Neuronal stem cell (in vitro differentiated cells): ENCODE measurements around the gene AEN.

Experiments
- DNase-seq: peaks from one replicate; pipeline ENCODE4 v3.0.0-alpha.2; 2013; ENCODE audit warnings: low spot score
- H2AFZ ChIP-seq: one replicate; pipeline ENCODE4 v1.6.1; 2013; ENCODE audit warnings: mild to moderate bottlenecking, low read length, inconsistent platforms
- H2AK5ac ChIP-seq: 2 replicates; pipeline ENCODE4 v1.6.1; 2013; ENCODE audit warnings: low read depth, mild to moderate bottlenecking, inconsistent platforms, low read length, moderate library complexity, mixed read lengths
- H2BK120ac ChIP-seq: 2 replicates; pipeline ENCODE4 v1.6.1; 2013; ENCODE audit warnings: low read depth, mild to moderate bottlenecking, inconsistent platforms, low read length, moderate library complexity, mixed read lengths
- H2BK12ac ChIP-seq: one replicate; pipeline ENCODE4 v1.6.1; 2013; ENCODE audit warnings: low read length, inconsistent platforms
- H2BK15ac ChIP-seq: 2 replicates; pipeline ENCODE4 v1.6.1; 2013; ENCODE audit warnings: mild to moderate bottlenecking, low read length, inconsistent platforms, mixed read lengths
- H2BK5ac ChIP-seq: one replicate; pipeline ENCODE4 v1.6.1; 2013; ENCODE audit warnings: inconsistent platforms, mild to moderate bottlenecking, low read length, moderate library complexity
- H3K14ac ChIP-seq: one replicate; pipeline ENCODE4 v1.6.1; 2013; ENCODE audit warnings: low read length, inconsistent platforms
- H3K18ac ChIP-seq: 2 replicates; pipeline ENCODE4 v1.6.1; 2013; ENCODE audit warnings: low read length, inconsistent platforms
- H3K23ac ChIP-seq: 2 replicates; pipeline ENCODE4 v1.6.1; 2013; ENCODE audit warnings: low read depth, mild to moderate bottlenecking, mixed read lengths, low read length, inconsistent platforms; ENCODE audit not compliant: poor library complexity
- H3K27ac ChIP-seq: replicated peaks from 3 replicates; pipeline ENCODE4 v1.5.1; 2013; ENCODE audit warnings: low read length, inconsistent platforms
- H3K27me3 ChIP-seq, 3 experiments: 2 replicates each; pipeline ENCODE4 v1.6.1; 2013; ENCODE audit warnings: low read length in 3 of 3, mild to moderate bottlenecking in 2 of 3, inconsistent platforms in 1 of 3, low read depth in 1 of 3, mixed read lengths in 1 of 3, moderate library complexity in 1 of 3; ENCODE audit not compliant: control insufficient read depth in 3 of 3, insufficient read depth in 3 of 3
- H3K36me3 ChIP-seq, 2 donors: replicated peaks in 1 of 2; 2 replicates each; pipeline ENCODE4 v1.6.1; 2013; ENCODE audit warnings: low read length in 2 of 2; ENCODE audit not compliant: control insufficient read depth in 2 of 2, insufficient read depth in 2 of 2
- H3K4ac ChIP-seq: 2 replicates; pipeline ENCODE4 v1.6.1; 2013; ENCODE audit warnings: inconsistent platforms, mild to moderate bottlenecking, low read length, moderate library complexity
- H3K4me1 ChIP-seq, 2 donors: 1 replicate in 1 of 2; 2 replicates in 1 of 2; pipeline ENCODE4 v1.6.1; 2013; ENCODE audit warnings: low read length in 2 of 2, low read depth in 1 of 2; ENCODE audit not compliant: control insufficient read depth in 2 of 2, insufficient read depth in 1 of 2
- H3K4me2 ChIP-seq: one replicate; pipeline ENCODE4 v1.6.1; 2013; ENCODE audit warnings: mild to moderate bottlenecking, low read length, inconsistent platforms; ENCODE audit not compliant: insufficient read depth, poor library complexity, severe bottlenecking
- H3K4me3 ChIP-seq, 2 donors: 2 replicates each; pipeline ENCODE4 v1.5.1; 2013; ENCODE audit warnings: low read length in 2 of 2, mild to moderate bottlenecking in 2 of 2, inconsistent platforms in 1 of 2, moderate library complexity in 1 of 2
- H3K79me1 ChIP-seq: one replicate; pipeline ENCODE4 v1.6.1; 2013; ENCODE audit warnings: low read depth, mild to moderate bottlenecking, inconsistent platforms, low read length, moderate library complexity
- H3K9ac ChIP-seq: one replicate; pipeline ENCODE4 v1.6.1; 2013; ENCODE audit warnings: mild to moderate bottlenecking, low read depth, low read length, inconsistent platforms; ENCODE audit not compliant: poor library complexity
- H3K9me3 ChIP-seq, 2 donors: replicated peaks in 1 of 2; 2 replicates each; pipeline versions ENCODE3 to v1.6.1; 2013; ENCODE audit warnings: low read length in 2 of 2, mild to moderate bottlenecking in 2 of 2, inconsistent platforms in 1 of 2, low read depth in 1 of 2, mixed read lengths in 1 of 2, moderate library complexity in 1 of 2; ENCODE audit not compliant: control insufficient read depth in 2 of 2, insufficient read depth in 1 of 2
- H4K8ac ChIP-seq: one replicate; pipeline ENCODE4 v1.6.1; 2013; ENCODE audit warnings: low read depth, mild to moderate bottlenecking, inconsistent platforms, low read length, moderate library complexity
- H4K91ac ChIP-seq: one replicate; pipeline ENCODE4 v1.6.1; 2013; ENCODE audit warnings: low read length, low read depth, mild to moderate bottlenecking, inconsistent platforms; ENCODE audit not compliant: poor library complexity
- WGBS, 2 donors: extraction: QIAGEN DNeasy Blood & Tissue Kit; methylation state at CpG; one replicate each; pipeline ENCODE4 v1.1.7; 2013; ENCODE audit warnings: missing lambda C conversion rate in 2 of 2, mixed read lengths in 1 of 2; ENCODE audit not compliant: insufficient read length in 2 of 2, insufficient replicate concordance in 1 of 2; ENCODE audit errors: extremely low coverage in 2 of 2; 5-methylcytosine and 5-hydroxymethylcytosine counted together

AEN gene

DNA sequence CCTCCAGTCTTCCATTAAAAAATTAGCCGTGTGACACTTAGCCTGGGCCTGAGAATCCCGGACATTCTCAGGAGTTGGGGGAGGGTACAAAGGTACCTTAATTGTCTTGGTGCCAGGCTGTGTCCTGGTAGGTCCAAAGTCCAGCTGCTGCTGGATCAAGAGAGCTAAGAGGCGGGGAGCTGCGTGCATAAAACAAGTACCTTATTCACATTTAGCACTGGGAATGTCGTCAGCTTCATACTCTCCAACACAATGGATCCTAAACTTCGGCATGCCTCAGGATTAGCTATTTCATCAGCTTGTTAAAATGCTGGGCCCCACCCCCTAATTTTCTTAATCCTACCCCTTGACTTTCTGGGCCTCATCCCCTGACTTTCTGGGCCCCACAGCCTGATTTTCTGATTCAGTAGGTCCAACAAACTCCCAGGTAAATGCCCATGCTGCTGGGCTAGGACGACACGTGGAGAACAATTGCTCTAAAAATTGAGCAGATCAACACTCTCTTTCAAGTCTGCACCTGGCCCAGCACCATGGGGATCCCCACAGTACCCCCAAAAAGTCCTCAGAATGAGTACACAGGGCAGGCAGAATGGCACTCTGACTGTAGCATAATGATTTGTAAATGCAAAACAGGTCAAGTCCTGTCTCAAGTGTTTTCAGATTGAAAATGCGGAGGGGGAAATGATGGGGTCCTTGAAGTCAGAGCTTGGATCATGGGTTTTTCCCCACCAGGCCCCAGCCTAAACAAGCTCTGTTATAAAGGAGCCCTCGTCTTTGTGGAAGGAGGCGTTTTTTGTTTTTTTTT lies 5.6 kb upstream of the AEN start:
- Histone ChIP-seq H3K9ac (no peak overlapping the region), H3K18ac (no peak overlapping the region), H3K14ac (no peak overlapping the region), H2BK15ac (no peak overlapping the region), H2AK5ac (no peak overlapping the region), H3K4me3 (no peak overlapping the region), H3K4ac (no peak overlapping the region), H2AFZ (peak overlapping the region; percentile 83), H4K91ac (no peak overlapping the region), H4K8ac (no peak overlapping the region), H3K9me3 (no peaks in the 10 kb centered on the region), H2BK12ac (no peak overlapping the region), H3K27ac (peak overlapping the region; percentile 24), H2BK5ac (no peak overlapping the region), H2BK120ac (no peak overlapping the region), H3K23ac (no peak overlapping the region), H3K4me2 (no peak overlapping the region), H3K27me3 (peaks cover 0 to 5% (median 0%) of the 10 kb centered on the region in 3 experiments), H3K79me1 (no peaks in the 10 kb centered on the region), H3K4me1 (peaks cover 6 to 21% of the 10 kb centered on the region in 2 donors), H3K36me3 (no peaks in the 10 kb centered on the region)
- no peak for DNase-seq
- WGBS, 2 donors = no CpG with 5 or more reads among the region's 11 CpGs

DNA sequence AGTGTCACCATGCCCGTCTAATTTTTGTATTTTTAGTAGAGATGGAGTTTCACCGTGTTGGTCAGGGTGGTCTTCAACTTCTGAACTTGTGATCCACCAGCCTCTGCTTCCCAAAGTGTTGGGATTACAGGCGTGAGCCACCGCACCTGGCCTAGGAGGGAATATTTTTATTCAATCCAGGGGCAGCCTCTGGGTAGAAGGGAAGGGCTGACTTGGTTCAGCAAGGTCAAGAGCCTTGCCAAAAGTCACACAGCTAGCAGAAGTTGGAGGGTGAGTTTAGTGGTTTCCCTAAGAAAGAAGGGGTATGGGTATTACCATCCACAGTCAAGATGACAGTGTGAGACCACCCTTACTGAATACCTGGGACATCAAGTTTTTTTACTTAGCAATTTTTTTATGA lies 4.9 kb upstream of the AEN start:
- Histone ChIP-seq H3K27me3 (no peaks in the 10 kb centered on the region), H3K23ac (no peak overlapping the region), H3K14ac (no peak overlapping the region), H3K18ac (no peak overlapping the region), H3K4me1 (peaks cover 0 to 21% of the 10 kb centered on the region in 2 donors), H3K9me3 (no peaks in the 10 kb centered on the region), H2AK5ac (no peak overlapping the region), H3K36me3 (no peaks in the 10 kb centered on the region), H4K8ac (no peak overlapping the region), H2BK12ac (no peak overlapping the region), H3K9ac (no peak overlapping the region), H3K79me1 (no peaks in the 10 kb centered on the region), H2BK15ac (no peak overlapping the region), H3K27ac (no peak overlapping the region), H3K4me2 (no peak overlapping the region), H3K4ac (no peak overlapping the region), H4K91ac (no peak overlapping the region), H2BK120ac (no peak overlapping the region), H3K4me3 (no peak overlapping the region), H2BK5ac (no peak overlapping the region), H2AFZ (peak overlapping the region; percentile 83)
- no peak for DNase-seq
- WGBS, 2 donors = no CpG with 5 or more reads among the region's 4 CpGs

DNA sequence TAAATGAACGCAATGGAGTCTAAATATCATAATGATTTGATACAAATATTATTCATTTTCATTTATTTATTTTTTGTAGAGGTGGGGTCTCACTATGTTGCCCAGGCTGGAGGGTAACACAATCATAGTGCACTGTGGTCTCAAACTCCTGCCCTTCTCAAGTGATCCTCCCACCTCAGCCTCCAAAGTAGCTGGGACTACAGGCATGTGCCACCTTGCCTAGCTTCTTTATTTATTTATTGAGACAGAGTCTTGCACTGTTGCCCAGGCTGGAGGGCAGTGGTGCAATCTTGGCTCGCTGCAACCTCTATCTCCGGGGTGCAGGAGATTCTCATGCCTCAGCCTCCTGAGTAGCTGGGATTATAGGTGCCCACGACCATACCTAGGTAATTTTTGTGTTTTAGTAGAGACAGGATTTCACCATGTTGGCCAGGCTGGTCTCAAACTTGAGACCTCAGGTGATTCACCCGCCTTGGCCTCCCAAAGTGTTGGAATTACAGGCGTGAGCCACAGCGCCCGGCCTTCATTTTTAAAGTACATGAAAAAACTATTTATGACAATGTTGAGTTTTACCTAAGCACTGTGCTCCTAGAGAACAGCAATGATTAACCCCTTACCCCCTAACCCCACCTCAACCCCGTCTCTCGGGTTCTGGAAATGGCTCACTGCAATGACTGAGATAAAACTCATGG lies 4.0 kb upstream of the AEN start:
- Histone ChIP-seq H2BK15ac (no peak overlapping the region), H3K4me2 (no peak overlapping the region), H3K4me3 (no peak overlapping the region), H3K14ac (no peak overlapping the region), H4K8ac (no peak overlapping the region), H3K4ac (no peak overlapping the region), H3K9ac (no peak overlapping the region), H3K9me3 (no peaks in the 10 kb centered on the region), H2BK5ac (no peak overlapping the region), H3K4me1 (peaks cover 2 to 15% of the 10 kb centered on the region in 2 donors), H2AK5ac (no peak overlapping the region), H4K91ac (no peak overlapping the region), H3K23ac (no peak overlapping the region), H3K36me3 (peaks cover 0 to under 1% of the 10 kb centered on the region in 2 donors), H2AFZ (no peak overlapping the region), H3K27me3 (no peaks in the 10 kb centered on the region), H3K27ac (no peak overlapping the region), H2BK120ac (no peak overlapping the region), H3K79me1 (no peaks in the 10 kb centered on the region), H2BK12ac (no peak overlapping the region), H3K18ac (no peak overlapping the region)
- DNase-seq = no peak
- WGBS, 2 donors = no CpG with 5 or more reads among the region's 10 CpGs

GRCh38 chr15:88617790-88618189 lies 3.4 kb upstream of the AEN start:
- Histone ChIP-seq H3K9me3 (no peaks in the 10 kb centered on the region), H3K18ac (no peak overlapping the region), H3K9ac (no peak overlapping the region), H3K27ac (no peak overlapping the region), H2BK12ac (no peak overlapping the region), H2AFZ (no peak overlapping the region), H4K8ac (no peak overlapping the region), H3K4ac (no peak overlapping the region), H3K36me3 (peaks cover 0 to 5% of the 10 kb centered on the region in 2 donors), H3K4me3 (no peak overlapping the region), H3K27me3 (no peaks in the 10 kb centered on the region), H2AK5ac (no peak overlapping the region), H3K4me1 (peaks cover 4 to 13% of the 10 kb centered on the region in 2 donors), H3K23ac (no peak overlapping the region), H3K79me1 (no peaks in the 10 kb centered on the region), H2BK5ac (no peak overlapping the region), H3K14ac (no peak overlapping the region), H3K4me2 (no peak overlapping the region), H4K91ac (no peak overlapping the region), H2BK15ac (no peak overlapping the region), H2BK120ac (no peak overlapping the region)
- WGBS, 2 donors = no CpG with 5 or more reads among the region's 1 CpG
- no peak for DNase-seq
